KBM-7 (cell line): Measurements from ENCODE around the gene SOBP.
A peak's percentile ranks its signal among the peaks of the same experiment; 100 is the strongest.

ENCODE experiments used
- DNase-seq: peaks from one replicate; pipeline ENCODE4 v3.0.0-alpha.2; 2015
- in situ Hi-C: fragments of 300-500 bp; cut with MboI; formaldehyde crosslinking; loops from 2 replicates; pipeline ENCODE4 v1.14.3; 2020; ENCODE audit warnings: low sequenced_read_pairs, low pct_unique_long_range_greater_than_20kb, mixed read lengths

Gene SOBP

DNA sequence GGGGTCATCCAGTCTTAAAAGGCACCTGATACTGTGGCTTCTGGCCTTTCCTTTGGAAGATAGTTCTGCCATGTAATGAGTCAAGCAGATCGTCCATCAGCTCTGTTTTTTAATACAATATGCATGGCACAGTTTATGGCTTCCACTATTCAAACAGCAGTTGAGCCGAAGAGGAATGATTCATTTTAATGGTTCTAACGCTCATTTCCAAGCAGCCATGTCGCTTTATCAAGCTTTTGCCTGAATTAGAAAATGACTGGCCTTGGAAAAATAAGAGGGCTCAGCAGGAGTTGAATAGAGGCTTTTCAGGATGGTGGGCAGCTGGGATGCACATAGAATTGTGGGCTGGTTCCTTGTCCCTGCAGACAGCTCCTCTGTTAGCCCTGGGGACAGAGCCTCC is 138.1 kb downstream of the SOBP start:
- in situ Hi-C loops = no loop called here
- no peak for DNase-seq

DNA sequence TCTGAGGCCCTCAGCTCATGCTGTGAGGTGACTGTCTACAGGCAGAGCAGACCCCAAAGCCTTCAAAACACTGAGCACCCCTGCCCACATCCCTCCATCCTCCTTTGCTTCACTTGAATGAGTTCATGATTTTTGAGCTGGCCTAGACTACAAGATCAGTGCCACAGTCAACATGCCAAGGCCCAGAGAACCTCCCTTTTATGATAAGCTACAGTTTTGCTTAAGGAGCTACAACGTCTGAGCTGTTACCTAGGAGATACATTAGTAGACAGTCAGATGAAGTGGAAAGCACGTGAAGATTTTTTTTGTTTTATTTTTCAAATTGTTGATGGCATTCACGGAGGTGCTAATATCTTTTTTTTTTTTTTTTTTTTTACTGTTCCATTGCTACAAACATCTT is 139.0 kb downstream of the SOBP start:
- in situ Hi-C loops = no loop called here
- no peak for DNase-seq

DNA sequence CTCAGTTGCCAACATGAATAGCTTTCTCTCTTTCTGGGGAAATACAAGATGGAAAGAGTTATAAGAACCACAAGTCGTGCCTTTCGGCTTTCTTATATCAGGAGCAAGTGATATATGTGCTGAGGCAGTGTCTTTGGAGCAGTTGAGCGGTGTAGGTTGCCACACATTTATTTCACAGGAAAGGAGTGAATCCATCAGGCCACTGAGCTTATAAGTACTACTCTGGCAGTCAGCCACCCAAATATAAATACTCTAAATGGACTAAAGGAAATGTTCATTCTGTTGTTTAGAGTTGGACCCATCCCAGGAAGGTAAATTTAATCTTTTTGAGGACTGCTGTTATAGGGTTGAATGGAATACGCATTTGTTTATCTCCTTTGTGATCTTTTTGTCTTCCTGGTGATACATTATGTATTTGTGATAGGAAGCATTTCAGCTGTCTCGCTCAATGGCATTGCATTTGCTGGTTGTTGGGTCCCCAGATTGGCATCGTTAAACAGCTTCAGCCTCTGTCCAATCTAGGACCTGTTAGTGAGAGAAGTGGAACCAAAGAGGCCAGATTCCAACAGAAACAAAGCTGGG is 139.7 kb downstream of the SOBP start:
- DNase-seq = no peak
- in situ Hi-C loops = no loop called here

DNA sequence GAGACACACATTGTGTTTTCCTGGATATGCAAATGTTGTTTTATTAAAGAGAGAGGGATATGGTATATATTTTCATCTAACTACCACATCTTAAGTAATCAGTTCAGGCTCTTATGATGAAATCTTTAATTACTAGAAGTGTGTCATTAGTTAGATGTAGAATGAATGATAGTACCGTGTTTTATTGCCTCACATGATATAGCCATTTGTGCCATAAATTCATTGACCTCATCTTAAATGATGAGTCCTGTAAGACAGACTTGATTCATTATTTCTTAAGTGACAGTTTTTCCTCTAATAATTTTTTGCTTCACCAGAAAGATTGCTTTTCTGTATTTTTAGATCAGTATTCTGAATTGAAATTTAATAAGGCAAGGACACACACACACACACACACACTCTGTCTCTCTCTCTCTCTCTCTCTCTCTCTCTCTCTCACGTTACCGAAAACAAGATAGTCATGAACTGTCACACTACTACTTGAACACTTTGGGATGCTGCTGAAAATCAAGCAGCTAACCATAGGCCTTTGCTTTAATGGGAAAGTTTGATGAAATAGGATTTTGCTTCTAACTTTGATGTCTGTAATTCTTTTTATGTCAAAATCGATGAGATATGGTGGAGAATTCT is 140.5 kb downstream of the SOBP start:
- in situ Hi-C loops = no loop called here
- DNase-seq = no peak

DNA sequence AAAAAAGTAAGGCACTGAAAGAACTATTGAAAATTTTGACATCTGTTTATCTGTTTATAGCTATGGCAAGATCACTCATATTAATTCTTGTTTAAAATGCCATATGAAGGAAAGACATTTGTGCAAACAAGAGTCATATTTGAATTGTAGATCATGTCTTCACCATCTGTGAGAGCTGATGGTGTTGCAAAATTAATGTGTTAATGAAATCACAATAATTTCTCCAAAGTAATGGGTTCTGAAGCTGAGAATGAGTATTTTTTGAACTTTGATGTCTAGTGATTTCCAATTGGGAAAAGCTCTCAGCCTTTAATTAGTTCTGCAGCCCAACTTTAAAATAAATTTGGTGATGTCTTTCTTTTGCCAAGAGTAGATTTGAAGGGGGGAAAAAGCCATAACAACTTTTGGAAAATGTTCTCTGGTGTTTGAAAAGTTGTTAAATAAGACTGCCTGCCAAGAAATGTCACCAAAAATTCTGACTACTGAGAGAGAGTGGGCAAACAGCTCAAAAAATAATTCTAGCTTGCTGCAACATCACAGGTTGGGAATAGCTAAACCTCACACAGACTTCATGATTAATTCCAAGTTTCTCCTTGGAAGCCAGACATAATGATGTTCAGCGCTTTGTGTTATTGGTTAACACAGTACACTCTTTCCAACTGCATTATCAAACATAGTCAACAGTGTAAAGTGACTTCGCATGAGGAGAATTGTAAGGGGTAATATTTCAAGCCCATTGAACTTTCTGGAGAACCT is 142.6 kb downstream of the SOBP start:
- DNase-seq = no peak
- in situ Hi-C loops = no loop called here

DNA sequence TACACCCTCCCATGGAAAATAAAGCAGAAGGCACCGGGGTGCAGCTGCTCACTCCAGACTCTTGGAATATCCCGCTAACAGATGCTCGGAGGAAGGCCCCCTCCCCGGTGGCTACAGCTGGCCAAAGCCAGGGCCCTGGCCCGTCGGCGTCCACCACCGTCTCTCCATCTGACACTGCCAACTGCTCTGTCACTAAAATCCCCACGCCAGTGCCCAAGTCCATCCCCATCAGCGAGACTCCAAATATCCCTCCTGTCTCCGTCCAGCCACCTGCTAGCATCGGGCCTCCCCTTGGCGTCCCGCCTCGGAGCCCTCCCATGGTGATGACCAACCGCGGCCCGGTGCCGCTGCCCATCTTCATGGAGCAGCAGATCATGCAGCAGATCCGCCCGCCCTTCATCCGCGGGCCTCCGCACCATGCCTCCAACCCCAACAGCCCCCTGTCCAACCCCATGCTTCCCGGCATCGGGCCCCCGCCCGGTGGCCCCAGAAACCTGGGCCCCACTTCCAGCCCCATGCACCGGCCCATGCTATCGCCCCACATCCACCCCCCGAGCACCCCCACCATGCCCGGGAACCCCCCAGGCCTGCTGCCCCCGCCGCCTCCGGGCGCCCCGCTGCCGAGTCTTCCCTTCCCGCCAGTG is 143.9 kb downstream of the SOBP start:
- no peak for DNase-seq

DNA sequence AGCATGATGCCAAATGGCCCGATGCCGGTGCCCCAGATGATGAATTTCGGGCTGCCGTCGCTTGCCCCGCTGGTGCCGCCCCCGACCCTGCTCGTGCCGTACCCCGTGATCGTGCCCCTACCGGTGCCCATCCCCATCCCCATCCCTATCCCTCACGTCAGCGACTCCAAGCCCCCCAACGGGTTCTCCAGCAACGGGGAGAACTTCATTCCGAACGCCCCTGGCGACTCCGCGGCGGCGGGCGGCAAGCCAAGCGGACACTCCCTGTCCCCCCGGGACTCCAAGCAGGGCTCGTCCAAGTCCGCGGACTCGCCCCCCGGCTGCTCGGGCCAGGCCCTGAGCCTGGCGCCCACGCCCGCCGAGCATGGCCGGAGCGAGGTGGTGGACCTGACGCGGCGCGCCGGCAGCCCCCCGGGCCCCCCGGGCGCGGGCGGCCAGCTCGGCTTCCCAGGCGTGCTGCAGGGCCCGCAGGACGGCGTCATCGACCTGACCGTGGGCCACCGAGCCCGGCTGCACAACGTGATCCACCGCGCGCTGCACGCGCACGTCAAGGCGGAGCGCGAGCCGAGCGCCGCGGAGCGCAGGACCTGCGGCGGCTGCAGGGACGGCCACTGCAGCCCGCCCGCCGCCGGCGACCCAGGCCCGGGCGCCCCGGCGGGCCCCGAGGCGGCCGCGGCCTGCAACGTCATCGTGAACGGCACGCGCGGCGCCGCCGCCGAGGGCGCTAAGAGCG is 144.6 kb downstream of the SOBP start:
- in situ Hi-C loops = no loop called here
- DNase-seq = no peak

More for the DNA sequence above, 143.9 kb downstream of the SOBP start:
- in situ Hi-C loops = no loop called here

DNA sequence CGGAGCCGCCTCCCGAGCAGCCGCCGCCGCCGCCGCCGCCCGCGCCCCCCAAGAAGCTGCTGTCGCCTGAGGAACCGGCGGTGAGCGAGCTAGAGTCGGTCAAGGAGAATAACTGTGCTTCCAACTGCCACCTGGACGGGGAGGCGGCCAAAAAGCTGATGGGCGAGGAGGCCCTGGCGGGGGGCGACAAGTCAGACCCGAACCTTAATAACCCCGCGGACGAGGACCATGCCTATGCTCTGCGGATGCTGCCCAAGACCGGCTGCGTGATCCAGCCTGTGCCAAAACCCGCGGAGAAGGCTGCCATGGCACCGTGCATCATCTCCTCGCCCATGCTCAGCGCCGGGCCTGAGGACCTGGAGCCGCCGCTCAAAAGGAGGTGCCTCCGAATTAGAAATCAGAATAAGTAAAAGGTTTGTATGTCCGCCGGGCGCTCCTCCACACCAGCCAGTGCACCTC is 145.2 kb downstream of the SOBP start:
- in situ Hi-C loops = no loop called here
- no peak for DNase-seq

DNA sequence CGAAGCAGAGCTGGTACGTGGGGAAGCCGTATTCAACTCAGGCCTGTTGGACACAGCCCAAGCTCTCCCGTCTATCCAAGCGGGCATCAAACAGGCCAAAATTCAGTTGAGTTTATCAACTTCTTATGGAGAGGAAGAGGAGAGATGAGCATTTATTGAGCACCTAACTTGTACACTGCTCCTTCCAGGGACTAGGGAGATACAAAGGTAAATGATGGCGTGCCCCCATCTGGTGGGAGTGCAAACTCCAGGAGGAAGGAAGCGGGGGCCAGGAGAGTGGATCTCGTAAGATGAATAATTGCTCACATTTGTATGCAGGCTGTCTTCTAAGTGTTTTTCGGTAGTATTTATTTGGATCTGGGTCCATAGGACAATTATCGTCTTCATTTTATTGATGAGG is 146.6 kb downstream of the SOBP start:
- in situ Hi-C loops = no loop called here
- DNase-seq = no peak

DNA sequence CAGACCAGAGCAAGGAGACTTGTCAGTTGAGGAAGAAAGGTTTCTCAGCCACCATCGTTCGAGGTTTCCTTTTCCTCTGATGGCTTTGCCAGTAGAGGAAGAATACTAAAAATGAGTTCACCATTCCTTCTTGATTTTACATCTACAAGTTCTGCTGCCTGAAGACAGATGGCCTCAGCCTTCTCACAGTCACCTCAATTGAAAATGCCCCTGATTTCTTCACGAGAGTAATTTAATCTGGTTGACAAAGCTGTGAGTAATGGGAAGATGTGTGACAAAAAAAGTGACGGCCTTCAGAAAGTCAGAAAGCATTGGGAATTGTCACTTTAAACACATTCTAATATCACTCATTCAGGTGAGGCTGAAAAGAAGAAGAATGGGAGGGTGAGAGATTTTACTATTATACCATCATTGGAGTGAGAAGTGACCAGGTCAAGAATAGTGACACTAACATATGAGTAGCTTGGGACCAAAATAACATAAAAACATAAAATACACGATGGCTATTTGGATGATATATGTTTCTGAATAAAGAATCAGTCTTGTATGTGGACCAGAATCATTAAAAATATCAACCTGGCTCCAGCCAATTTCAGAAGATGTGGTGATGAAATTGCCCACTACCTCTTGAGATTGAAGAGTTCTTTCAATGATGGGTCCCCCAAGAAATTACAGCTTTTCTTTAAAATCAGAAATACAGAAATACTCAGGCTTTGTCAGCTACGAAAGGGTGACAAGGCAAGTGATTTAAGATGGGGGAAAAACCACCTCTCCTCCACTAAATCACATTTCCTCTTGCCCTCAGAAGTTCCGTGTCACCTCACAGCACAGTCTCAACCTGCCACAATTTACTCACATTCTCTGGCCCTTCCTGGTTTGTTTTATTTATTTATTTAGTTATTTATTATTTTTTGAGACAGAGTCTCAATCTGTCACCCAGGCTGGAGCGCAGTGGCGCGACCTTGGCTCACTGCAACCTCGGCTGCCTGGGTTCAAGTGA is 147.7 kb downstream of the SOBP start:
- in situ Hi-C loops = no loop called here
- DNase-seq = no peak

DNA sequence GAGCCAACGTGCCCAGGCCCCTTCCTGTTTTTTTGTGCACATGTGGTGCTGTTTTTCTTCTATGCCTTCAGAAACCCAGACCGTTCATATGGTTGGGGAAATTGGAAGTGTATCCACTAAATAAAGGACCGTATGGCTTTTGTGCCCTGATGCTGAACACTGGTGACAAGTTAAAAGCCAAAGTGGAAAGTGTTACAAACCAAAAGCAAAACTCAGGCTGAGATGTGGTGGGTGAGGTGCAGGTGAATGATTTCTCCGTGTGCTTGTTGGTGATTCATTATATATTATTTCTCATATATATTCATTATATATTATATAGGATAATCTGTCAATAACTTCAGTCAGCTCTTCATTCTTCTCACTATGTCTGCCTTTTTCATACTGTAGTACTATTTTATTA is 148.6 kb downstream of the SOBP start:
- no peak for DNase-seq
- in situ Hi-C loops = no loop called here

DNA sequence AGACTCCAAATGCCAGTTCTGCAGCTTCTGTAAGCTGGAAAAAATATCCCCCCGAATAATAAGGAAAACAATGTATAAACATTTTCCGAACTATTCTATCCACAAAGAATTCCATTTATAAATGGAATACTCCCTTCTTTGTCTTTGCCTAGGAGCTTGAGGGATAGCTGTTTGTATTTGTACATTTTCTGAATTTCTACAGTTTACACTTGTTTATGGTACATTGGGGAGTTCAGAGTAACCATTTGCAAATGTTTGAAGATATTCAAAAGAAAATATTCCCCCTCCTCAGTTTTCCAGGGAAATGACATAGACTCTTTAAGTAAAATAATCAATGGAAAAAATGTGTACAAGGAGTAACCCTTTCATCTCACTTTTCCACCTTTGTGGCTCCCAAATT is 149.6 kb downstream of the SOBP start:
- in situ Hi-C loops = no loop called here
- DNase-seq = no peak

DNA sequence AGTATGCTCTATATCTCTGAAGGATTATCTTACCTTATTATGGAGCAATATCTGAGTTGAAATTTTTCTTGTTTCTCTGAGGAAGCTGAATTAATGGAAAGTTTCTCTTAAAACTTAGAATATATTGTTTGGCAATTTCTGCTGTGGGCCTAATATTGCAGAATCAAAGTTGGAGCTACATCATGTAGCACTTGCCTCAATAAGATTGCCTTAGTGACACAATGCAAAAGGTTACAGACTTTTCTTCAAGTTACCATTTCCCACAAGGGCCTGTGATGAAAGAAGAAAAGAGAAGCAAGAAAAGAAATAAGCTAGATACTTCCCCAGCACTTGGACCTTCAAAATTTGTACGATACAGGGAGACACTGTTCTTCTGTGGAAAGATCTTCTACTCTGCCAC is 151.2 kb downstream of the SOBP start:
- no peak for DNase-seq
- in situ Hi-C loops = no loop called here

DNA sequence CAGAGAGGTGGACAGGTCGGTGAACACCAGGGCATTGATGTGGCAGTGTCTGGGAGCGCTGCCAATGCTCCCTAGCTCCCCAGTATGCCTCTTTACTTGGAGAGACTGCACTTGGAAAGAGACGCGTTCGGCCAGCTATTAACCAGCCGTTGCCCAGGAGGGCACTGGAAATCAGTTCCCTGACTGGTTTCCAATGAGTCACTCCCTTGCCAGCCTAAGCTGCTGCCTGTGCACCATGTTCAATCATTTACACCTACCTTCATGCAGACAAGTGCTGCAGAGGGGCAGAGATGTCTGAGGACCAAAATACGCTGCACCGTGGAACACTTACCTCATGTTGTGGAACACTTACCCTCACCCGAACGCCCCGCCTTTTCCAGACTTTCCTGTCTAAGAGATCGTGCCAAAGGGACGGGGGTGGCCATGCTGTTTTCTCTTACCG is 151.6 kb downstream of the SOBP start:
- in situ Hi-C loops = no loop called here

DNA sequence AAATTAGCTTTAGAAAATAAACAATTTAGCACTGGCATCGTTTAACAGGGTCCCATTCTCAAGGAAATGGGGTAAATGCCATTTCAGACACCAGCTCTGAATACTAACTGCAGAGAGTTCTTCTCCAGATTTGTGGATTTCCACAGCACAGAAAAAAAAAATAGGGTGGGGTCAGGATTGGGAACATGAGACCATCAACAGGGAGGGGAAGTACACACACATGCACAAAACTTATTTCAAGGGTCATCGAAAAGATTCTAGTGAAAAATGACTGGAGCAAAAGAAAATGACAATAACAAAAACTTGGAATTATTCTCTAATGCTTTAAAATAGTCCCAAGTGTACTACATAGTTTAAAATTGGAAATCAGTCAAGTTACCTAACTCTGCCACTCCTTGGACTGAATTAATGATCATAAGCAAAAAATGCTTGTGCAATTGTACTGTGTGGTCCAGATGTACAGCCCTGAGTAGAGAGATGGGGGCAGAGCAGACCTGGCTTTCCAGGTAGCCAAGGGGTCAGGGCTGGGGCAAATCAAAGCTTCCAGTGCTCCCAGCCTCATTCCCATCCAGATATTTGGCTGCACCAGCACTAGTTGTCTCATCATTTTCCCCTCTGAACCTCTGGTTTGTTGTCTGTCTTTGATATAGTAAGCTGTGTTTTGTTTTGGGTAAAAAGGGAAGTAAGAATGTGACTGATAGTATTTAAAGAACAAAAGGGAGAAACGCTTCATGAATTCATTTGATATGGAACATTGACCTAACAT is 152.4 kb downstream of the SOBP start:
- DNase-seq = peak; percentile 33
- in situ Hi-C loops = no loop called here

More for the DNA sequence above, 151.6 kb downstream of the SOBP start:
- no peak for DNase-seq

DNA sequence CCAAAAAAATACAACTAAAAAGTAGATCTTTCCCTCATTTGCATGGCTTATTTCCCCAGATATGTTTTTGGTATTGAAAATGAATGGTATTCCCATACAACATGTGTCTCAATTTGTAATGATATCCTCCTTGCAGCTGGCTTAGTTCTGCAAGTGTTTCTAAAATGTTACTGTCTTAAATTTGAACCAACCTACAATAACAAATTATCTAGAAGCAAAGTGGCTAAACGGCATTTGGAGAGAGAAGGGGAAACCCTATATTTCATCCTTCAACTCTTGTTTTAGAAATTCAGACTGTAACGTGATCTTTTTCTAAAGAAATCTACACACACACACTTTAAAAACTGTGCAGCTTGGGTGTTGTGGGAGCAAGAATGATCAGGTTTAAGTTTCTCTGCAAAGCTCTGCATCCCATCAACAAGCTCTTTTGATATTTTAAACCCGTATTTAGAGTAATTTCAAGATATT is 153.0 kb downstream of the SOBP start:
- DNase-seq = no peak
- in situ Hi-C loops = no loop called here

DNA sequence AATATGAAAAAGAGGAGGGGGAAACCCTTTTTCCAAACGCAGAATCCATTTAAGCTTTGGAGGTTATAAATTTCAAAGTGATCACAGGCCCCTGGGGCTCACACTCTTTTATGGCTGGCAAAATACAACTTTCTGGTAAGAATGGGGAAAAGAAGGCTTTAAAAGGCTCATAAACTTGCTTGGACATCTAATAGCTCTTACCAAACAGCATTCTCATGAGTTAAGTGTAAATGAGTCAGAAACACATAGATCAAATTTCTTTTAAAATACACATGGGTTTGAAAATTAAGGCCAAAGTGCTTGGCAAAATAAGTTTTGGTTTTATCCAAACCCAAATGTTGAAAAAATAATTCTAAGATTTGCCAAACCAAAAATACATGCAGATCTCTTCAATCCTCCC is 154.6 kb downstream of the SOBP start:
- in situ Hi-C loops = no loop called here
- DNase-seq = no peak
